Rectal smooth muscle tissue (tissue), 1 donor: ENCODE data around the gene GALM.
A peak's percentile ranks its signal among the peaks of the same experiment; 100 is the strongest.

Source experiments
- H3K27ac ChIP-seq: one replicate; pipeline ENCODE4 v1.7.0; 2013; ENCODE audit warnings: low read depth, low read length, inconsistent platforms
- H3K27me3 ChIP-seq: one replicate; pipeline ENCODE4 v1.7.0; 2013; ENCODE audit warnings: low read length; ENCODE audit not compliant: control insufficient read depth, insufficient read depth
- H3K36me3 ChIP-seq: one replicate; pipeline ENCODE4 v1.7.0; 2013; ENCODE audit warnings: low read length; ENCODE audit not compliant: control insufficient read depth, insufficient read depth
- H3K4me1 ChIP-seq: one replicate; pipeline ENCODE4 v1.7.0; 2013; ENCODE audit warnings: low read length; ENCODE audit not compliant: control insufficient read depth, insufficient read depth
- H3K4me3 ChIP-seq: one replicate; pipeline ENCODE4 v1.7.0; 2013; ENCODE audit warnings: low read length
- H3K9ac ChIP-seq: one replicate; pipeline ENCODE4 v1.7.0; 2013; ENCODE audit warnings: low read length

GALM gene

GRCh38 chr2:38653715-38654527 lies 12.0 kb upstream of the GALM start:
- no peaks in the 10 kb centered on the region for H3K36me3 ChIP-seq
- H3K27ac ChIP-seq = no peak overlapping the region
- H3K9ac ChIP-seq = no peak overlapping the region
- H3K4me3 ChIP-seq = no peak overlapping the region
- H3K27me3 ChIP-seq = no peaks in the 10 kb centered on the region
- H3K4me1 ChIP-seq = no peaks in the 10 kb centered on the region

DNA sequence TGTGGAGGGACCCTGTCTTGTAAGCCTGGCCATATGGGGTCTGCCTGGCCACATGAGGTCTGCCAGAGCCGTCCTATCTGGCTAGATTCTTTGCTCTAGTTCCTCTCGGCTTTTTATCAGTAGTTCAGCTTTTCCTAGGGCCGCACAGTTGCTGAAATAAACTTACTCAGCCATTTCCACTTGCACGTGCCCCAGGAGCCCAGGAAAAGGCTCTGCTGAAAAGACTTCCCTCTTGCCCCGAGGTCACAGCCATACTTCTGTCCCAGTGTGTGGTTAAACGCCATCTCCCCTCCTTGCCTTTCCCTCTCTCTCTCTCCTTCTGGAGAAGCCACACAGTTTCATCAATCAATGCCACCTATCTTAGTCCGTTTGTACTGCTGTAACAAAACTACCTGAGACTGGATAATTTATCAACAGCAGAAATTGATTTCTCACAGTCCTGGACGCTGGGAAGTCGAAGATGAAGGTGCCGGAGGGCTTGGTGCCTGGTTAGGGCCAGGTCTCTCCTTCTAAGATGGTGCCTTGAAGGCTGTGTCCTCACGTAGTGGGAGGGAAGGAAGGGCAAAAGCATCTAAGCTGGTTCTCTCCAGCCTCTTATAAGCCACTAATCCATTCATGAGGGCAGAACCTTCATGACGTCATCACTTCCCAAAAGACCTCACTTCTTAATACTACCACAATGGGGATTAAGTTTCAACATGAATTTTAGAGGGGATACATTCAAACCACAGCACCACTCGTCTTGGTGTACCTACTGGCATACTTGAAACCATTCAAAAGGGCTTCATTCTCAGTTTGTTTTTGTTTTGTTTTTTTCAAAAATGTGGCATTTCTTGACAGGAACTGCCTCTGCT lies 11.2 kb upstream of the GALM start:
- Histone ChIP-seq H3K4me1 (no peaks in the 10 kb centered on the region), H3K27ac (no peak overlapping the region), H3K4me3 (no peak overlapping the region), H3K27me3 (no peaks in the 10 kb centered on the region), H3K9ac (no peak overlapping the region), H3K36me3 (no peaks in the 10 kb centered on the region)

GRCh38 chr2:38655441-38655840 lies 10.5 kb upstream of the GALM start:
- H3K27ac ChIP-seq = no peak overlapping the region
- H3K36me3 ChIP-seq = no peaks in the 10 kb centered on the region
- no peak overlapping the region for H3K4me3 ChIP-seq
- H3K4me1 ChIP-seq = no peaks in the 10 kb centered on the region
- H3K9ac ChIP-seq = no peak overlapping the region
- no peaks in the 10 kb centered on the region for H3K27me3 ChIP-seq

- H3K4me1 ChIP-seq = no peaks in the 10 kb centered on the region
- no peaks in the 10 kb centered on the region for H3K27me3 ChIP-seq
- H3K36me3 ChIP-seq = no peaks in the 10 kb centered on the region
- no peak overlapping the region for H3K9ac ChIP-seq
- H3K27ac ChIP-seq = no peak overlapping the region
- H3K4me3 ChIP-seq = no peak overlapping the region
These were observed 8.9 kb upstream of the GALM start for GRCh38 chr2:38656866-38657480.

- Histone ChIP-seq H3K4me1 (no peaks in the 10 kb centered on the region), H3K9ac (no peak overlapping the region), H3K27ac (no peak overlapping the region), H3K4me3 (no peak overlapping the region), H3K36me3 (no peaks in the 10 kb centered on the region), H3K27me3 (no peaks in the 10 kb centered on the region)
These were observed 7.3 kb upstream of the GALM start for GRCh38 chr2:38658613-38659012.

- H3K4me3 ChIP-seq = no peak overlapping the region
- no peak overlapping the region for H3K9ac ChIP-seq
- H3K4me1 ChIP-seq = no peaks in the 10 kb centered on the region
- no peaks in the 10 kb centered on the region for H3K27me3 ChIP-seq
- no peaks in the 10 kb centered on the region for H3K36me3 ChIP-seq
- H3K27ac ChIP-seq = no peak overlapping the region
These were observed 6.8 kb upstream of the GALM start for GRCh38 chr2:38659115-38659514.

DNA sequence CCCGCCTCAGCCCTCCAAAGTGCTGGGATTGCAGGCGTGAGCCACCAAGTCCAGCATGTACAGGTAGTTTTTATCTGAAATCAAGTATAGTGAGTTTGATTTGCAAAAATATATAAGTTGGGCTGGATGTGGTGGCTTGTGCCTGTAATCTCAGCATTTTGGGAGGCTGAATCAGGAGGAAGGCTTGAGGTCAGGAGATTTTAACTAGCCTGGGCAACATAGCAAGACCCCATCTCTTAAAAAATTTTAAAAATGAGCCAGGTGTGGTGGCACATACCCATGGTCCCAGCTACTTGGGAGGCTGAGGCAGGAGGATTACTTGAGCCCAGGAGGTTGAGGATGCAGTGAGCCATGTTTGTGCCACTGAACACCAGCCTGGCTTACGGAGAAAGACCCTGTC lies 5.6 kb upstream of the GALM start:
- Histone ChIP-seq H3K27ac (no peak overlapping the region), H3K4me3 (no peak overlapping the region), H3K9ac (no peak overlapping the region), H3K4me1 (no peaks in the 10 kb centered on the region), H3K27me3 (no peaks in the 10 kb centered on the region), H3K36me3 (no peaks in the 10 kb centered on the region)

- Histone ChIP-seq H3K4me1 (no peaks in the 10 kb centered on the region), H3K27me3 (no peaks in the 10 kb centered on the region), H3K9ac (no peak overlapping the region), H3K36me3 (no peaks in the 10 kb centered on the region), H3K27ac (no peak overlapping the region), H3K4me3 (no peak overlapping the region)
These were observed 4.6 kb upstream of the GALM start for GRCh38 chr2:38661306-38661705.

DNA sequence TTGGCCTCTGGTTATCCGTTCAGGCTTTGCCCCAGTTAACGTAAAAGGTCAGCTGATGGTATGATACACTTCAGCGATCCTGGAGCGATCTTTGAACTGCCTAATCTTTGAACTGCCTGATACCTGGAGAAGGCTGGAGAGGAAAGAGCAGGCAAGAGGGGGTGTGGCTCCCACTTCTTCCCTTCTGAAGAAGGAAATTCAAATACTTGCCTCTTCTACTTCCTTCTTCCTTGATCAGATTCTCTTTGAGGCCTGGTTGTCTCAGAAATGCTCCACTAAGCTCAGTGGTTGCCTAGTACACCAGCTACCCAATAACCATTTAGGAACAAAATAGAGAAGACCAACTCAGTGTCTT lies 619 bp downstream of the GALM start:
- Histone ChIP-seq H3K27me3 (no peaks in the 10 kb centered on the region), H3K27ac (peak overlapping the region; percentile 47), H3K4me3 (peak overlapping the region; percentile 88), H3K4me1 (no peaks in the 10 kb centered on the region), H3K9ac (peak overlapping the region; percentile 57), H3K36me3 (no peaks in the 10 kb centered on the region)

DNA sequence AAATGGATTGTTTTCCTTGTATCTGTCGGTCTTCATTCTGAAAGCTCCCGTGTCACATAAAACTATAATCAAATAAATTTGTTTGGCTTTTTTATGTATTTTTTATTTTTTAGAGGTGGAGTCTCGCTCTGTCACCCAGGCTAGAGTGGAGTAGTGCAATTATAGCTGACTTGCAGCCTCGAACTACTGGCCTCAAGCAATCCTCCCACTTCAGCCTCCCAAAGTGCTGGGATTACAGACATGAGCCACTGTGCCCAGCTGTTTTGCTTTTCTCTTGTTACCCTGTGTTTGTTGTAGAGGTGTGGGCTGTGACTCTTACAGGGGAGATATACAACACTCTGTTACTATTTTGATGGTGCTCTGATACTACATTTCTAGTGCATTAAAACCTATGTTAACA lies 2.2 kb downstream of the GALM start:
- no peak overlapping the region for H3K9ac ChIP-seq
- no peak overlapping the region for H3K4me3 ChIP-seq
- no peaks in the 10 kb centered on the region for H3K27me3 ChIP-seq
- H3K27ac ChIP-seq = no peak overlapping the region
- no peaks in the 10 kb centered on the region for H3K36me3 ChIP-seq
- H3K4me1 ChIP-seq = no peaks in the 10 kb centered on the region

DNA sequence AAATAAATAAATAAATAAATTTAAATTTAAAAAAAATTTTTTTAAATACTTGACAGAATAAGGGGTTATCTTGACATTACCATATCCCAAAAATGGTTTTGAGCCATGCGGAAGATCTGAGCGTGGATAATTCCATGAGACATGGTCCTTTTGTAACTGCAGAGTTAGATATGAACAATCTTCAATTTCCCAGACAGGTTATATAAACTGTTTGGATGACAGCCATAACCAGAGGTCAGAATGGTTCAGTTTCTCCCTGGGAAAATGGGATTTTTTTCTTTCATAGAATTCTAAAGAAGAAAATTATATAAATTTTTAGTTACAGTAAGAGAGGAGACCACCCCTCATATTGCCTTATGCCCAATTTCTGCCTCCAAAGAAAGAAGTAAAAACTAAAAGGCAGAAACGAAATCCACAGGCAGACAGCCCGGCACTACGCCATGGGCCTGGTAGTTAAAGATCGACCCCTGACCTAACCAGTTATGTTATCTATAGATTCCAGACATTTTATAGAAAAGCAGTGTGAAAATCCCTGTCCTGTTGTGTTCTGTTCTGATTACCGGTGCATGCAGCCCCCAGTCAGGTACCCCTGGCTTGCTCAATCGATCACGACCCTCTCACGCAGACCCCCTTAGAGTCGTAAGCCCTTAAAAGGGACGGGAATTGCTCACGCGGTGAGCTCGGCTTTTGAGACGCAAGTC lies 3.0 kb downstream of the GALM start:
- no peak overlapping the region for H3K9ac ChIP-seq
- no peaks in the 10 kb centered on the region for H3K36me3 ChIP-seq
- no peak overlapping the region for H3K4me3 ChIP-seq
- no peaks in the 10 kb centered on the region for H3K4me1 ChIP-seq
- no peak overlapping the region for H3K27ac ChIP-seq
- H3K27me3 ChIP-seq = no peaks in the 10 kb centered on the region

DNA sequence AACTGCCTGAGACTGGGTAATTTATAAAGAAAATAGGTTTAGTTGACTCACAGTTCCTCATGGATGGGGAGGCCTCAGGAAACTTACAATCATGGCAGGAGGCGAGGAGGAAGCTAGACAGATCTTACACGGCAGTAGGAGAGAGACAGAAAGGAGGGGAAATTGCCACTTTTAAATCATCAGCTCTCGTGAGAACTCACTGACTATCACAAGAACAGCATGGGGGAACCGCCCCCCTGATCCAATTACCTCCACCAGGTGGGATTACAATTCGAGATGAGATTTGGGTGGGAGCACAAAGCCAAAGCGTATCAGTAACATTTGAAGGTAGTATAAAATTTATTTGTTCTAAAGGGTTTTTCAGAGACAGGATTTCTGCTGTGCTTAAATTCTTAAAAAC lies 5.4 kb downstream of the GALM start:
- H3K4me1 ChIP-seq = no peaks in the 10 kb centered on the region
- no peaks in the 10 kb centered on the region for H3K27me3 ChIP-seq
- no peak overlapping the region for H3K27ac ChIP-seq
- no peak overlapping the region for H3K4me3 ChIP-seq
- peaks cover 4% of the 10 kb centered on the region for H3K36me3 ChIP-seq
- H3K9ac ChIP-seq = no peak overlapping the region
